HCEC 1CT (cell line): ENCODE measurements around the gene RUNX2.

Experiments
- DNase-seq: peaks from one replicate; pipeline ENCODE4 v3.0.0-alpha.2; 2017

RUNX2 gene

GRCh38 chr6:45415788-45416518 is 87.8 kb downstream of the RUNX2 start:
- no peak for DNase-seq

- peak; percentile 31 for DNase-seq
Measured at GRCh38 chr6:45416700-45417099, 88.6 kb downstream of the RUNX2 start.

- no peak for DNase-seq
Measured at GRCh38 chr6:45417436-45417835, 89.3 kb downstream of the RUNX2 start.

GRCh38 chr6:45419571-45420082 is 91.5 kb downstream of the RUNX2 start:
- peak; percentile 74 for DNase-seq

GRCh38 chr6:45420083-45420908 is 92.2 kb downstream of the RUNX2 start:
- peak; percentile 72 for DNase-seq

GRCh38 chr6:45420909-45421708 is 93.0 kb downstream of the RUNX2 start:
- DNase-seq = no peak

- peak; percentile 78 for DNase-seq
Measured at GRCh38 chr6:45421709-45422502, 93.8 kb downstream of the RUNX2 start.

GRCh38 chr6:45422503-45423110 is 94.5 kb downstream of the RUNX2 start:
- DNase-seq = peak; percentile 61

- peak; percentile 18 for DNase-seq
Measured at GRCh38 chr6:45423111-45423823, 95.1 kb downstream of the RUNX2 start.

GRCh38 chr6:45423824-45424450 is 95.8 kb downstream of the RUNX2 start:
- no peak for DNase-seq

- DNase-seq = no peak
Measured at GRCh38 chr6:45424451-45424861, 96.3 kb downstream of the RUNX2 start.

GRCh38 chr6:45426251-45426650 is 98.1 kb downstream of the RUNX2 start:
- no peak for DNase-seq

GRCh38 chr6:45427726-45428125 is 99.6 kb downstream of the RUNX2 start:
- peak; percentile 28 for DNase-seq

- DNase-seq = no peak
Measured at GRCh38 chr6:45428727-45429126, 100.6 kb downstream of the RUNX2 start.

GRCh38 chr6:45430590-45431202 is 102.6 kb downstream of the RUNX2 start:
- DNase-seq = no peak

- no peak for DNase-seq
Measured at GRCh38 chr6:45431317-45432065, 103.4 kb downstream of the RUNX2 start.

- peak; percentile 78 for DNase-seq
Measured at GRCh38 chr6:45432977-45433376, 104.8 kb downstream of the RUNX2 start.

GRCh38 chr6:45433533-45434380 is 105.6 kb downstream of the RUNX2 start:
- DNase-seq = no peak

GRCh38 chr6:45434381-45434700 is 106.2 kb downstream of the RUNX2 start:
- DNase-seq = no peak
